Hematopoietic multipotent progenitor cell (in vitro differentiated cells): ENCODE measurements around the gene GMDS. TPM values are rescaled to one million over a fixed set of nuclear protein-coding genes. Genes with fewer than 3 reads are reported as not detected.
A peak's percentile ranks its signal among the peaks of the same experiment; 100 is the strongest.

Experiments used
- DNase-seq, 3 donors: peaks; one replicate each; pipeline ENCODE4 v3.0.0-alpha.2; 2011 to 2015; ENCODE audit warnings: low read depth in 2 of 3, low spot score in 2 of 3
- total RNA-seq: library from RNA; depleted of rRNA; stranded (reverse); fragments of >200 nt; gene quantifications from one replicate; pipeline ENCODE4 v1.2.3, GENCODE V29; 2012

The GMDS gene
- total RNA-seq, 1 donor = 12.7 TPM

DNA sequence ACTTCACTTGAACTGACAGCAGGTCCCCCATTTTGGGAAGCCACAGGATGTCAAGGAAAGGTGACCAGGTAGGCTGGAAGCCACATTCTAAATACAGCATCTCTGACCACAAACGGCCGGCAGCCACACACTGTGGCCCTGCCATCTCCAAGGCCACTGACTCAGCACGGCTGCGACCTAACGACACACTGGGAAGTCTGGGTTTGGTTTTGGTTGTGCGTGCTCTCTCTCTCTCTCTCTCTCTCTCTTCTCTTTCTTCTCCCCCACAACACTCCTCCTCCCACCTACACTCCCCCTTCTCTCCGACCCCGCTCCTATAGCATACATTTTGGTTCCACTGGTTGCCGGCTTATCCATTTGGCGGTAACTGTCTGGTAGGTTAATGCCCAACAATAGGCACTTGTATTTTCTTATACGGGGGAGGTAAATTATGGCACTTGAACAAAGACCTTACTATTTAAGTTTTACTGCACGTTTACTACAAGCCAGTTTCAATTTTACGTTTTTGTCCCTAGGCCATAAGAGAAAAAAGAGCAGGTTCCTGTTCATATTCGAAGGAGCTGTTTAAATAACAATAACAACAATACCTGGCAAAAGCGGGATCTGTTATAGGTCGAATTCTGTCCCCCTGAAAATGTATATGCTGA lies 103.6 kb downstream of the GMDS start:
- peak in 2 of 3 donors; percentile 57 to 77 for DNase-seq

DNA sequence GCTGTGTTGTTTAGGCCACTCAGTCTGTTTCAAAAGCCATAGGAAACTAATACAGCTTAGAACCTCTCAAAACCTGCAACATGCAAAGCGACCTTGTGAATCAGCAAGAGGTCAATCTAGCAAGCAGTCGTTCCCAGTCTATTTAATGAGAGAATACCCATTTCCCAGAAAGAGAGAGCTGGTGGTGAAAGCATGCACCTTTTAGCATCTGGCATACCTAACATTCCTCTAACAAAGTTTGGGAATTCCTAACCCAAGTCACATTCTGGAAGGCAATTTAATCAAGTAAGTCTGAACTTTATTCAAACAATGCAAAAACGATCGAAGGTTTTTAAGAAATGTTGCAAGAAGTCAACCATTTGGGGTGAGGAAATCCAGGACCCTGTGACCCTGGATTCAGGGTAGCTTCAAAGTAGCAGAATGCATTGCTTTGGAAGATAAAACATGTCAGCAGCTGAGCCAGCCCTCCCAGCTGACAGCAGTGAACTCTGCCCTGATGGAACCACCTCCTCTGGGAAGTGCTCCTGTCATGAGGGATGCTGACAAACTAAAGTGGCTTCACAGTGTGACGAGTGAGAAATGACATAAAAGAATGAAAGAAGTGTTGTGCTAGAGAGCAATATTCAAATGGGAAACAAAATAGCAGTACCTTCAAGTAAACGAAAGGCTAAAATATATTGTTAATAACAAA lies 104.8 kb downstream of the GMDS start:
- DNase-seq = no peak

DNA sequence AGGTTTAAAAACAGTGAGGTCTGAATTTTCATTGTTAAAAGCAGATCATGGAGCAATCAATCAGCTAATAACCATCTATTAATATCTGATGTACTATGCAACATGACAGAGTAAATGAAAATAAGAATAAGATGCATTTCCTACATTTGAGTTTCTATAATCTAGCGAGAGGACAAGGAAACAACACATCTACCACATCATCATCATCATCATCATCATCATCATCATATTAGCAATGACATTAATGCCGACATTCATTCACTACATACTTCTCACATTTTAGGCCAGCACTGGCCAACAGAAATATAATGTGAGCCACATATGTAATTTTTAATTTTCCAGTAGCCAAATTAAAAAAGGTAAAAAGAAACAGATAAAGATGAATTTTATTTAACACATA lies 110.0 kb downstream of the GMDS start:
- no peak for DNase-seq

DNA sequence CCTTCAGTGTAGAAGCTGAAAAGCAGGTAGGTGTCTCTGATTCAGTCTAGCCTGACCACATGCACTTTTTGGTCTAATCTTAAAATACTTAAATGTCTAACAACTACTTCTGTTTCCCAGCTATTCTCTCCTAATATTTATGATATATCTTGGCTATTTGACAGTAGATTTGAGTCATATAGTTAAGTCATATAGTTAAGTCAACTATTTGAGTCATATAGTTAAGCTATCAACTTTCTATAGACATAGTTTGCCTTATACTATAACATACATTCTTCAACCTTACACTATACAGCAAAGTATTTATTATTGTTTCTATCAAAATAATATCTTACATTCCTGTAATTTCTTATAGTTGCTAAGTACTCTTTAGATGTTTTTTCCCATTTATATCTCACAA lies 110.9 kb downstream of the GMDS start:
- DNase-seq = no peak

DNA sequence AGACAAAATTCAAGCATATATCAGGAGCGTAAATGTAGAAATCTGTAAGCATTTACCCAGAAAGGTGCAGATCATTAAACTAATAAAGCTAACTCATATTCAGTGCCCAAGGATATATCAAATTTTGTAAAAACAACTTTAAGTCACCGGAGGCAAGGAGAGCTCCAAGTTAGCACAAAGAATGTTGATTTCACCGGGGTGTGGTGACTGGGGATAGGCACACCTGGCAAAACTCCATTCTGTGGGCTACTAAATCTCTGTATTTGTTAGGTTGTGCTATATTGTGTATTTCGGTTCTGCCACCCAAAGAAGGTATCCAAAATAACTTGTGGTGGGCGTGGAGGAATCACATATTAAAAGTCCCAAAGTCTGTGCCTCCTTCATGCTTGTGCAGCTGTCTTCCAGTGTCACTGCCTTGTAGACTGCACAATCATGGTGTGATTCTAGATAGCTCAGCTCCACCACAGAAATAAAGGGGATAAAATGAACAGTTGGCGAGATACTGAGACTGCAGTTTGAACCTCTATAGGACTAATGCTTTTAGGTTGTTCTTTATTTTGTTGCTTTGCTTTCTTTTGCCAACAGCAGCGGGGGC lies 111.6 kb downstream of the GMDS start:
- no peak for DNase-seq

DNA sequence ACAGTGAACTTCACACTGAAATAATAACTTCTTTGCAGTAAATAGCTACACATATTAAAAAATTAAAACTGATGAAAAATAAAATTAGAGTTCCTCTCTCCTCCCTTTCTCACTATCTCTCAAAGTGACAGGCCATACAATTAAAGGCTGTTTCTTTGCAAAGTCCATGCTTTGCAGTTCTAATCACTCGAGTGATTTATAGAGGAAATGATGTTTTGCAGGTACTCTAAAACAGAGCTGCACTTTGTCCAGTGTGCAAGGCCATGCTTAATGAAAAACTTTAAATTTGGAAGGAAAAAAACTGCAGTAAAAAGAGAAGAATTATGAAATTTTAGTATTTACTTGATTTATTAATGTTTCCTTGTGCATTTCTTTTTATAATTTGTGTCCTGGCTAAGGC lies 112.5 kb downstream of the GMDS start:
- no peak for DNase-seq

DNA sequence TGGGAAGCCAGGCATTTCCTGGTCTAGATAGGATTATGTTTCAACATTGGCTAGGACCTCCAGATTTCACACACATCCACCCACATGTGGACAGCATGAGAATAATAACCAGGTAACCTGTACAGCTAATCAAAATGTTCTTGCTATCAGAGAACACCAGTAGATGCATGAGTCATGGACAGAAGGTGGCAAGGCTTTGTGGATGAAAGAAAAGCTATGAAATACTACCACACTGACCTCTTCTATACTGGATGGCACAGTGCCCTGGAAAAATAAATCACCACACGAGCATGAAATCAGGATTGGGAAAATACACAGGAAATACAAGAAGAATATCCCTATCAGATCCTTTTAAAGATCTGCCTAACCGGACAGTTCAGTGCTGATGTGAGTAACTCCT lies 113.0 kb downstream of the GMDS start:
- no peak for DNase-seq

DNA sequence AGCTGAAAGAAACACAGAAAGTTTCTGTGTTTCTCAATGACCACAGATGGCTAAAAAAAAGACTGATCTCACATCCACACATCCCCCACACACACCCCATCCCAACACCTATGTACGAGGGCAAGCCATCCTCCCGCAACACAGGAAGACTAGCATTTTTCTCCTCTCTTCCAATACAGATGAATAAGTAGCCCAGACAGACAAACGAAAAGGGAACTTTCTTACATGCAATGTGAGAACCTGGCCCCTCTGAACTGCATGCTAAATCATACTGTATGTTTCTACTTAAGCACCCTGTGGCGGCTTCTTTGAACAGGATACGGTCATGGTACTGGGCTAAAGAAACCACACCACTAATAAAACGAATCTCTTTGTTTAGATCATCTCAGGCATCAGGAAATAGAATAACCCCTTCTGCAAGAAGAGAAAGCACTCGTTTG lies 116.2 kb downstream of the GMDS start:
- peak in 1 of 3 donors; percentile 48 for DNase-seq

DNA sequence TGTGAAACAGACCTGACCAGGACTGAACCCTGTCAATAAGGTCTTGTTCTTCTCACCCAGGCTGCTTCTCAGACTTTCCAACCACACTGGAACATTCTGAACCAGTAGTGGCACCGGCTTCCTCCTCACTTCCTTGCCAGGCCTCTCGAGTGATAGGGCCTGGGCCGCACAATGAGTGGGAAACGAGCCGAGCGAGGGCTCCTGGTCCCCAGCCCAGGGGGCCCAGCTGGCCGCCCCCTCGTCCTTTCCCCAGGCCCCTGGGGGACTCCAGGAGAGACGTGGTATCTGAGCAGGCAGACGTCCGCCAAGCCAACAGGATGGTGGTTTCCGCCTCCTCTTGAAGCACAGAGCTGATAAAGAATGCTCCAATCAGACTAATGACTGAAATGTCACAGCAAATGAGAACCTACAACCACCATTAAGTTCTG lies 117.9 kb downstream of the GMDS start:
- peak in 2 of 3 donors; percentile 91 to 98 for DNase-seq

DNA sequence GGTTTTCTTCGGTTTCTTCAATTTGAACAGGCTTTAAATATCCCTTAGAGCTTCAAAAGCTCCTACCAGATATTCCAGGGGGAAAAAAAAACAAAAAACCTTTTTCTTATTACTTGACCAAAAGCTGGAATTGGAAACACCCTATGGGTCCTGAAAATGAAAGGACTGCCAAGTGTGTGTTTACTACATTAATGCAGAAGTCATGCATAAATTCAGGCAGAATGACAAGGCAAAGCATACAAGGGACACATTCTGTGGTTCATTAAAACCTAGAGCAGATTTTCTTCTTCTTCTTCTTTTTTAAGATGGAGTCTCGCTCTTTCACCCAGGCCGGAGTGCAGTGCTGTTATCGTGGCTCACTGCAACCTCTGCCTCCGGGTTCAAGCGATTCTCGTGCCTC lies 119.1 kb downstream of the GMDS start:
- DNase-seq = peak in 2 of 3 donors; percentile 48 to 77

DNA sequence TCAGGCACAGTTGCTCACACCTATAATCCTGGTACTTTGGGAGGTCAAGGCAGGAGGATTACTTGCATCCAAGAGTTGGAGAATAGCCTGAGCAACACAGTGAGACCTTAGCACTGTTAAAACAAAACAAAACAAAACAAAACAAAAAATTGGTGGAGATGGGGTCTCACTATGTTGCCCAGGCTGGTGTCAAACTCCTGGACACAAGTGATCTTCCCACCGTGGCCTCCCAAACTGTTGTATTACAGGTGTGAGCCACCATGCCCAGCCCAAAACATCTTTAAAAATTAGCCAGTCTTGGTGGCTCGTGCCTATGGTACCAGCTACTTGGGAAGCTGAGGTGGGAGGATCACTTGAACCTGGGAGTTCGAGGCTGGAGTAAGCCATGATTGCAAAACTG lies 120.2 kb downstream of the GMDS start:
- DNase-seq = no peak

DNA sequence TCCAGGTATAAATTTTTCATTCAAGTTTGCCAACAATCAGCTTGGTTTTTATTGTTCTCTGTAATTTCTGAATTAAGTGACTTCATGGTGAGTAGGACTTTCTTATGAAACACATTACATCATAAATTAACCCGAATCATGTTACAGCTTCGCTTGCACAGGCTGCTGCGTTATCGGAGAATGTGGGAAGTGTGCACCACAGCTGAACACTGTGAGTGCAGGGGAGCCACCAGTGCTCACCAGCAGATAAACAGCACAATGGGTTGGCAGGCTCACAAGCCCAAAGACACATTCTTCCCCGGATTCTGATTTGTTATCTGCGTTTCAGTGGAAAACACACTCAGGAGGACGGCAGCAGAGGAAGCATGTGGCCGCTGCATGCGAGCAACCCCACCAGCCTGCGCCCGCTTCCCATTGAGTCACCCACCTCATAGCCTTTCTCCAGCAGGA lies 121.1 kb downstream of the GMDS start:
- peak in 2 of 3 donors; percentile 72 to 86 for DNase-seq

DNA sequence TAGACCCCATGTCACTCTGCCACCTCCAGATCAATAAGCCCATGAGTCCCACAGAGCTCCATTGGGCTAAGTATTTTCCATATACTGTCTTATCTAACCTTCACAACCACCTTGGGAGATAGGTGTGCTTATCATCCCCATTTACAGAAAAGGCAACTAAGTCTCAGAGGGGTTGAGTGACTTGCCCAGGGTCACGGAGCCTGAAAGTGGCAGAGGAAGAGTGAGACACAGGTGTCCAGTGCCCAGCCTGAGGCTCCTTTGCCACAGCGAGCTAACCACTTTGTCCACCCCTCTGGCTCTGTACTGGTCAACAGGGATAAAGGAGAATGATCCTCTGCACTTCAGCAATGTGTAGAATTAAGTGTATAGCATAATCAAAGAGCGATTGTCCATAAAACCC lies 124.5 kb downstream of the GMDS start:
- no peak for DNase-seq

DNA sequence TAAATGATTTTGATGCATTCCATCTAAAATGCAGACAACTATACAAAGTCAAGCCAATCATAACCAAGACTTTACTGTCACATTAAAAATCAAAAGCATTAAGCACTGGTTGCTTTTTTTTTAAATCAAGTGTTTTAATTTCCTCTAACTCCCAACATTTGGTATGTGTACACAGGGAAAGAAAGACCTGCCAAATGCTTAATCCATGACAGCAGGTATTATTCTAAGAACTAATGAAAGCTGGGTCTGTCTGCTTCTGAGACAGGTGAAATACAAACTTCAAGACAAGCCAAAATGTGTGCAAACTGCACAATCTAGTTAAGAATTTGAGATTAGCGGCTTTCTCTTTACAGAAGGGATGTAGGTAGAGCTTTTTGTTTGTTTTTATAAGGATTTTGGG lies 126.1 kb downstream of the GMDS start:
- DNase-seq = no peak

DNA sequence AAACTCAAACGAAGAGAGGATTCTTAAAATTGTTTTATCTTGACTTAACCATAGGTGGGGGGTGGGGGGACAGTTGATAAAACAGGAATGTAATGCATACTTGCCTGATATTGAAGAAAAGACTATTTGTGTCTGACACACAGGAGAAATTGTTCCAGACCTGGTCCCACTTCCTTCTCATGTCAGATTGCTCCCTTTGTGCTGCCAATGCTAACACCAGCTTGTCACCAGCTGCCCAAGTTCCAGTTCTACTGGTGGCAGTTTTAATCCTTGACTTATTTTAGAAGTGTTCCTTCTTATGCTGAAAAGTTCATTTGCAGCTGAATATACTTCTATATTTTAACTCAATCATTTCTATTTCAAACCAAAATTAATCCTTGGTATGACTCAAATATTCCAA lies 127.3 kb downstream of the GMDS start:
- no peak for DNase-seq

DNA sequence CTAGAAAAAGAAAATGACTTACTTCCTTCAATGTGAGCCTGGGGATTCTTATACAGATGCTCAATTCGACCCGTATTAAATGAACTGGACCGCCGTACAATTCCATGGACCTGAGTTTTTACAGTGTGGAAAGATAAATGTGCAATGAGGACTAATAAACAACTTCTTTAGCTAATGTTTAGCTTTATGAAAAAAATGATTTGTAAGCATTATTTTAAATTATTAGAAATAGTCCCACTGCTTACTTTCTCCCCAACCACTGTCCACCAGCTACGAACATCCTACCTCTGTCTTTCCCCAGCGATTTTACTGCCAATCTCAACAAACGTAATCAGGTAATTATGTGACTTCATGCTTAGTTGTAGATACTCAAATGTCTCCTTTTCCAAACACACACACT lies 128.0 kb downstream of the GMDS start:
- no peak for DNase-seq

DNA sequence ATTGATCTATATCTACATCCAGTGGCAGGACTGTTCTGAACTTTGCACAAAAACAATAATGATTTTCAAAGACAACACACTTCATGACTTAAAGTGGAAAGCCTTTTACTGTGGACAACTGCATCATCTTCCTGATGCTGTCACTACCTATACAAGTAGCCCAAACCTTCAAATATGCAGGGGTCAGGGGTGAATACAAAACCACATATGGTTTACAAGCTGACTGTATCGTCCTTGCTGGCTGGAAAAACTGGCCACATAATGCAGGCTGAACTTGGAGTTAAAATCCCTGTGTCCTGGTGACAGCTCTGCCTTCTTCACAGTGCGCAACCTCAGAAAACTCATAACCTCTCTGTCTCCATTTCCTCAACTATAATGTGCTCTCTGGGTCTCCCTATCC lies 128.9 kb downstream of the GMDS start:
- DNase-seq = no peak

DNA sequence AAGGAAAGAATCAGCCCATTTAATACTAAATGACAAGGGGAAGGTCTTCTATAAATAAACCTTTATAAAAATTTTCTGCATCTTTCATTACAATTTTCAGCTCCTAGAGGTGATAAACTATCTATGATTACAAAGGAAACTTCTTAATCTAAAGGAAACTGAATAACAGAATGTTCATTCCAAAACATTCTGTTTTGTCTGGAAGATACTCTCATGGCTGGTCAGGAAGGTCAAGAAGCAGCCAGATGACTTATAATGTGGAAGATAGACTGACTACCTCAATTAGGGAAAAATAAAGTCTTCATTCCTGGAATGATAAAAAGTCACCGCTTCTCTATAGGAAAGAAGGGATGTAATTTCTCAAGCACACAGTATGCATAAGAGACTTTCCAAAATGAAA lies 131.3 kb downstream of the GMDS start:
- no peak for DNase-seq

DNA sequence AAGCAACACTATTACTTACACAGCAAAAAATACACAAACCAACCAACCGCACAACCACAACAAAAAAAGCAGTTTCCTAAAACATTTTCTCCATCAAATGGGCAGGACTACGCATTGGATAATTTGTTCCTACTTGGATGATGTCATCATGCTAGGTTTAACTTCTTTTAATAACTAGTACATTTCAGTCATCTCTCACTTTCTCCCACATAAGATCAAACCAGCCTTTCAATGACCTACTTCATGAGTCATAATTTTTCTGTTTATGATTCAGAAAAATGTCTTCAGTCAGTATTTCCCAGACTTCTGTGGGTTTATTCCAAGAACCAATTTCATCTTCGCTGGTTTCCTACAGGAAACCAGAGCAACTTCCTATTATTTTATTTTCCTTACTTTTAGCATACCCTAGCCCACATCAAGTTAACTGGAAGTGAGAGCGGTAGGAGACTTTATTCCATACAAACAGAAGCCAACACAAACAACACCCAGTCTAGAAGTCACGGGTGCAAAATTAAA lies 134.2 kb downstream of the GMDS start:
- peak in 2 of 3 donors; percentile 12 to 21 for DNase-seq

DNA sequence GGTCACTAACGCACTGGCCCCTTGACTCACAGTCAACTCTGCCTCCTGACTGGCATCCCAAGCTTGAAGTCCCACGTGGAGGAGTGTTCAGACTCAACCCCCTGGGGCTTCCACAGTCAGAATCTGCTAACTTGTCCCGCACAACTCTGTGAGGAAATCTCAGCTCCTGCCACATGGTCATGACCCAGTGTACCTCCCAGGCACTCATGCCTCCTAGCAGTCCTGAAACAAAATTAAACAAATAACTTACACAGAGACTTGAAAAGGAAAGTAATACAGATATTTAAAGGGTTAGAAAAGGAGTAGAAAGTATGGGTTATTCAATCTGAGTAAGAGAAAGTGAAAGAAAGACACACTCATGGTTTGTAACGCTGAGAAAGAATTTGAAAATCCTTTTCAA lies 134.9 kb downstream of the GMDS start:
- no peak for DNase-seq

DNA sequence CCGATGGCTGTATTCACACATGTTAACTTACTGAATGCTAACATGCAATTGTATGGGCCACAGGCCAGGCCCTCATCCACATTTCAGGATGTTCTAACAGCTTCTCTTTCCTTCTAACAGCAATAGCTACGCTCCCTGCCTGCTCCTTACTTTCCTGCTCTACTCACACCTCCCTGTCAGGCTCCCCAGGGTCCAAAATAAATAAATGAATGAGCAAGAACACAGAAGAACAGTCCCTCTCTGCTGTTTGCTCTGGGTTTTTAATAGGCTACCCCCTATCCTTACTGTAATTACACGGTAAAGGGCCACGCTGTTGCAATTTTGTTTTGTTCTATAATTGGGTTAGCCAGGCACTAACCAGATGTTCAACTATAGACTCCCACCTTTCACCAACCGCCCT lies 135.6 kb downstream of the GMDS start:
- no peak for DNase-seq
